Left lung (tissue), 10 donors: ENCODE results near the gene PQBP1. TPM values are rescaled to one million over a fixed set of nuclear protein-coding genes. Genes with fewer than 3 reads are reported as not detected.

Source experiments
- ATAC-seq: fragments of 200-7000 bp; cut with Tn5 transposase; one replicate; pipeline ENCODE4 v1.9.1; 2020; ENCODE audit warnings: moderate library complexity
- DNase-seq, 4 donors: peaks; one replicate each; pipeline ENCODE4 v3.0.0-alpha.2; 2013 to 2020
- H3K27ac ChIP-seq, 2 donors: fragments of 200-600 bp; sonication (generic) in 1 of 2; one replicate each; pipeline versions ENCODE4 v1.5.0 to v1.8.0; 2020 to 2021
- H3K27me3 ChIP-seq, 2 donors: fragments of 200-600 bp; sonication (generic) in 1 of 2; one replicate each; pipeline versions ENCODE4 v1.5.0 to v1.8.0; 2020 to 2021
- H3K36me3 ChIP-seq, 2 donors: fragments of 200-600 bp; sonication (generic) in 1 of 2; one replicate each; pipeline versions ENCODE4 v1.5.0 to v1.8.0; 2020 to 2021
- H3K4me1 ChIP-seq, 2 donors: fragments of 200-600 bp; one replicate each; pipeline ENCODE4 v1.8.0; 2021
- H3K4me3 ChIP-seq, 2 donors: fragments of 200-600 bp; sonication (generic) in 1 of 2; one replicate each; pipeline versions ENCODE4 v1.5.0 to v1.8.0; 2020 to 2021; ENCODE audit warnings: mild to moderate bottlenecking in 1 of 2
- H3K9me3 ChIP-seq, 2 donors: fragments of 200-600 bp; sonication (generic) in 1 of 2; one replicate each; pipeline versions ENCODE4 v1.5.0 to v1.8.0; 2020 to 2021
- CTCF ChIP-seq, 2 donors: fragments of 200-600 bp; sonication (generic) in 1 of 2; IDR thresholded peaks; one replicate each; pipeline versions ENCODE4 v1.5.0 to v1.8.0; 2021; ENCODE audit warnings: antibody characterized with exemption in 2 of 2
- intact Hi-C, 2 donors: fragments of 100-400 bp; cut with DNase I; formaldehyde crosslinking; loops; one replicate each; pipeline versions ENCODE4 v1.11.2 to v1.14.2; 2022
- polyA plus RNA-seq, 6 donors: library from polyadenylated mRNA; unstranded; fragments of 120-200 nt; gene quantifications; one replicate each; pipeline ENCODE4 v1.2.1, GENCODE V29; 2013; ENCODE audit not compliant: insufficient read length in 6 of 6
- total RNA-seq, 2 donors: library from RNA; stranded (reverse); fragmentation: NEBNext Ultra II Directional; extraction: Animal tissue kit (Norgen Biotek cat#: 25700); gene quantifications; one replicate each; pipeline ENCODE4 v1.2.1, GENCODE V29; 2021
- donor health status: DM: no; HTN: yes; CAD: no.
- donor health status: DM: no; HTN: no; CAD: no.

Gene PQBP1
- total and polyA plus RNA-seq, 8 donors = 56.3 to 84.6 (median 77.9) TPM

DNA sequence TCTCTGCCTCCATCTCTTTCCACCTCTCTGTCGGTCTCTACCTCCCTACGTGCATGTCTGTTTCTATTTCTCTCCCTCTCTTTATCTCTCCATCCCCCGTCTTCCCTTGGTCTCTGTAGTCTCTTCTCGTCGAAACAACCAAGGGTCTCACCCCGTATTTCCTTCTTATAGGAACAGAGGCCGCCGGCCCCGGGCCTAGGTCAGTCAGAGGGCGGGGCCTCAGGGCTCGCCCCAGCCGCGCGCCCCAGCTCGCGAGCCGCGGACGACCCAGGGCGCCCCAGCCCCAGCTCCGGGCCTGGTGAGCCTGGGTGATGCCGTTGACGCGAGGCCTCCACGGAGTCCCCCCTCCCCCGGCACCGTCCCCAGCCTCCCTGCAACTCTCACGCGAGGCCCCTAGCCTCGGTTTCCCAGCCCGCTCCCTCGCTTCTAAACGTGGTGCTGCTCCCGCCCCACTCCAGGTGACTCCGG is 6.8 kb upstream of the PQBP1 start:
- Histone ChIP-seq H3K36me3 (peaks cover 0 to 3% of the 10 kb centered on the region in 2 donors), H3K27ac (peak overlapping the region; percentile 31 to 63), H3K4me3 (peak overlapping the region; percentile 33 to 61), H3K27me3 (no peaks in the 10 kb centered on the region), H3K9me3 (no peaks in the 10 kb centered on the region), H3K4me1 (no peaks in the 10 kb centered on the region)
- peak in 3 of 4 donors; percentile 8 to 80 (median 13) for DNase-seq
- peak; percentile 62 for ATAC-seq
- intact Hi-C loops = no loop called here
- no peak for TF ChIP-seq CTCF (IDR thresholded peaks at IDR 0.05)

- ATAC-seq = peak; percentile 96
- Histone ChIP-seq H3K27ac (peak overlapping the region; percentile 31 to 63), H3K36me3 (peaks cover 0 to 3% of the 10 kb centered on the region in 2 donors), H3K27me3 (no peaks in the 10 kb centered on the region), H3K4me3 (peak overlapping the region; percentile 33 to 61), H3K9me3 (no peaks in the 10 kb centered on the region), H3K4me1 (peaks cover 0 to 6% of the 10 kb centered on the region in 2 donors)
- peak; percentile 16 to 56 for TF ChIP-seq CTCF (IDR thresholded peaks at IDR 0.05)
- intact Hi-C loops = no loop called here
- peak; percentile 68 to 93 (median 87) for DNase-seq
Measured at GRCh38 chrX:48891402-48892288, 6.1 kb upstream of the PQBP1 start.

GRCh38 chrX:48892896-48893295 is 4.8 kb upstream of the PQBP1 start:
- H3K4me3 ChIP-seq = no peak overlapping the region
- ATAC-seq = no peak
- no peaks in the 10 kb centered on the region for H3K9me3 ChIP-seq
- intact Hi-C loops = no loop called here
- no peaks in the 10 kb centered on the region for H3K27me3 ChIP-seq
- no peak overlapping the region for H3K27ac ChIP-seq
- peaks cover 0 to 3% of the 10 kb centered on the region in 2 donors for H3K36me3 ChIP-seq
- DNase-seq = no peak
- peaks cover 0 to 8% of the 10 kb centered on the region in 2 donors for H3K4me1 ChIP-seq
- no peak for TF ChIP-seq CTCF (IDR thresholded peaks at IDR 0.05)

DNA sequence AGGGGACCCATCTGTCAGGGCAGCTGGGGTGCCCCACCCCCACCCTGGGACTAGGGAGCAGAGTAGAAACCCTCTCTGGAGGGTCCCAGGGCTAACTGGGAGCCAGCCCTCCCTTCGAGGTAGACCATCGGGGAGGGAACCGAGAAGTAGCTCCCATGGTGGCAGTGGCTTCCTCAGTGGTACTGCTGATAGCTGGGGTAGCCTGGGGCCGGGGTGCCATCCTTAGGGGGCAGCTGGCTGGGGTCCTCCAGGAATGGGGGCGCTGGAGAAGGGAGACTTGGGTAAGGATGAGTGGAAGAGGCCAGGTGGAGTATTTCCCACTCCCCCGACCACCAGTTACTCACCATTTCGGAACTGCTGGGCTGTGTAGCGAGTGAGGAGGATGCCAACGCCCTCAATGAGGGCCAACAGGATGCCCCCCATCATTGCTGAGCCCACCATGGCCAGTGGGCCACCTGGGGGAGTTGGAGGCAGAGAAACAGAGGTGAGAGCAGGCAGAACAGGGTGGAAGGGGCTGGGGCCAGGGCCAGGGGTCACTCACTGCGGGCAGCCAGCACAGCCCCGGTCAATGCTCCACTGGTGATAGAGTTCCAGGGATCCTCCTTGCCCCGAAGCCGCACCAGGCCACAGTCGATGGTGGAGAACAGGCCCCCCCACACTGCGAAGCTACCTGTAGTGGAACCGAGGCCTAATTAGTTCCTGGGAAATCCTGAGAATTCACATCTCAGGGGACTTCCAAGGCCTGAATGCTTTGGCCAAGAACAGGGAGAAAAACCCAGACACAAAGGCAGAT is 4.0 kb upstream of the PQBP1 start:
- intact Hi-C loops = no loop called here
- H3K4me3 ChIP-seq = no peak overlapping the region
- no peak for ATAC-seq

More for the DNA sequence above, 4.0 kb upstream of the PQBP1 start:
- Histone ChIP-seq H3K36me3 (peaks cover 0 to 3% of the 10 kb centered on the region in 2 donors), H3K4me1 (peaks cover 0 to 12% of the 10 kb centered on the region in 2 donors), H3K9me3 (no peaks in the 10 kb centered on the region), H3K27ac (no peak overlapping the region), H3K27me3 (no peaks in the 10 kb centered on the region)
- DNase-seq = no peak
- TF ChIP-seq CTCF (IDR thresholded peaks at IDR 0.05) = no peak
